ENCODE measurements around the gene DEFB112.

DNA sequence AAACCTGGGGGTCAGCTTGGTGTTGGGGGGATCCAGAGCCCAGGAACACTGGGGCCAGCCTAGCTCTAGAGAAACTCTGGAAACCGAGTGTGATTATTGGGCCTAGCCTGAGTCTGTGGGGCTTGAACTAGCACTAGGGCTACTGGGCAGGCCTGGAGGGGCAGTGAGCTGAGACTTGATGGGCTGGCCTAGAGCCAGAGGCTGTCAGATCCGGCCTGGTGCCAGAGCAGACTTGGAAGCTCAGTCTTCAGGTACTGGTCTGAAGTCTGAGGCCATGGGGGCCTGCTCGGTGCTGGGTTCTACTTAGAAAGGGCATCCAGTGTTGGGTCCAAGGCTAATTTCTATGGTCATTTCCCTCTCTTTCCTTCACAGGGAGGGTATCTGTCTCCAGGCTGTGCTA lies 2.7 kb downstream of the DEFB112 start:
- TF ChIP-seq SIX5 (IDR thresholded peaks at IDR 0.05; ENCODE audit: borderline replicate concordance in 1 of 2, insufficient read depth in 1 of 2, low read depth in 1 of 2, low read length in 2 of 2) (no peak), KDM4B (IDR thresholded peaks at IDR 0.05; ENCODE audit: borderline replicate concordance in 2 of 2, low read depth in 1 of 2) (no peak), RAD21 (CRISPR knock-in tag; conservative IDR thresholded peaks at IDR 0.05 in 1 of 2, IDR thresholded peaks at IDR 0.05 in 1 of 2) (no peak)
- TF ChIP-seq, protein P1, sequence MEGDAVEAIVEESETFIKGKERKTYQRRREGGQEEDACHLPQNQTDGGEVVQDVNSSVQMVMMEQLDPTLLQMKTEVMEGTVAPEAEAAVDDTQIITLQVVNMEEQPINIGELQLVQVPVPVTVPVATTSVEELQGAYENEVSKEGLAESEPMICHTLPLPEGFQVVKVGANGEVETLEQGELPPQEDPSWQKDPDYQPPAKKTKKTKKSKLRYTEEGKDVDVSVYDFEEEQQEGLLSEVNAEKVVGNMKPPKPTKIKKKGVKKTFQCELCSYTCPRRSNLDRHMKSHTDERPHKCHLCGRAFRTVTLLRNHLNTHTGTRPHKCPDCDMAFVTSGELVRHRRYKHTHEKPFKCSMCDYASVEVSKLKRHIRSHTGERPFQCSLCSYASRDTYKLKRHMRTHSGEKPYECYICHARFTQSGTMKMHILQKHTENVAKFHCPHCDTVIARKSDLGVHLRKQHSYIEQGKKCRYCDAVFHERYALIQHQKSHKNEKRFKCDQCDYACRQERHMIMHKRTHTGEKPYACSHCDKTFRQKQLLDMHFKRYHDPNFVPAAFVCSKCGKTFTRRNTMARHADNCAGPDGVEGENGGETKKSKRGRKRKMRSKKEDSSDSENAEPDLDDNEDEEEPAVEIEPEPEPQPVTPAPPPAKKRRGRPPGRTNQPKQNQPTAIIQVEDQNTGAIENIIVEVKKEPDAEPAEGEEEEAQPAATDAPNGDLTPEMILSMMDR (IDR thresholded peaks at IDR 0.05 in 2 of 3, conservative IDR thresholded peaks at IDR 0.05 in 1 of 3; ENCODE audit: insufficient read depth in 2 of 3, low read depth in 1 of 3, low read length in 3 of 3), result no peak
